ENCODE results near the gene PPP3CB. TPM values are rescaled to one million over a fixed set of nuclear protein-coding genes. Genes with fewer than 3 reads are reported as not detected.

Gene PPP3CB
- polyA plus RNA-seq, 1 donor from 2014 or later = 6.7 TPM

DNA sequence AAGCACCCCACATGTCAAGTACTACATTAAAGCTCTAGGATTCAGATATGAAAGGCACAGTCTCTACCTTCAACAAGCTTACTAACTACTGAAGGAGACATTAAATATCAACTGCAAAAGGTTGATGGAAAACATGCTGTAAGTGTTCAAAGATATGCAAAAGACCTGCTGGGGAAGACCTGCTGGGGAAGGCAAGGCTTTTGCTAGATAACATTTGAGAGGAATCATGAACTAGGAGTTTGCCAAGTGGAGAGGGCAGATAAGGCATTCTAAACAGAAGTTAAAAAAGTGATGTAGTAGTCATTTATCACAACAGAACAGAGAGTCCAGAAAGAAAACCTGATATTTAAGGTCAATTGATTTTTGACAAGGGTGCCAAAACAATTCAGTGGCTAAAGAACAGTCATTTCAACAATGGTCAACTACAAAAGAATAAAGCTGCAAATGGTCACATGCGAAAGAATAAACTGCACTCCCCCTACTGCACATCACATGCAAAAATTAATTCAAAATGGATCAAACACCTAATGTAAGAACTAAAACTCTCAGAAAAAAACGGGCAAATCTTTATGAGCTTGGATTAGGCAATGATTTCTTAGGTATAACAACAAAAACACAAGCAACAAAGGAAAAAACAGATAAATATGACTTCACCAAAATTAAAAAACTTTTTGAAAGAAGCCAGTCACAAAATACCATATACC lies 39.5 kb downstream of the PPP3CB start:
- Mint-ChIP-seq H3K27ac (peak overlapping the region in 1 of 3 donors; percentile 57), H3K4me3 (no peak overlapping the region), H3K4me1 (peaks cover 0 to 1% (median 0%) of the 10 kb centered on the region in 3 donors), H3K36me3 (peaks cover 2% of the 10 kb centered on the region), H3K9me3 (no peaks in the 10 kb centered on the region), H3K27me3 (no peaks in the 10 kb centered on the region)

DNA sequence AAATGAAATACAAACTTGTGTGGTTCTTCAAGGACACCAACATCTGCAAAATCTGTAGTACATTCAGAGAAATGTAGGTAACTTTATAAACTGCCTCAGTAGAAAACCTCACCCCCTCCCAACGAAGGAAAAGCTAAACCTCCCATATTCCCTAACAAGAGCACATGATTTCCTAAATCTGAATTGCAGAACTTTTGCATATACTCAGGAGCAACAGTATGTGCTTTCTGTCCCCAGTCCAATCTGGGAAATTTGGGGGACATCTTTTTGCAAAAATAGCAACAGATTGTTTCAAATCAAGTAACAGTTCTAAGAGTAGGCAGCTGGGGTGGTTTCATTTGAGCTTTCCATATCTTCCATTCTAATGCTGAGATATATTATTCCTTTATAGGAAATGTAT lies 46.7 kb downstream of the PPP3CB start:
- peaks cover 0 to 2% (median 0%) of the 10 kb centered on the region in 3 donors for H3K4me1 Mint-ChIP-seq
- H3K4me3 Mint-ChIP-seq = no peak overlapping the region
- no peak overlapping the region for H3K27ac Mint-ChIP-seq
- no peaks in the 10 kb centered on the region for H3K27me3 Mint-ChIP-seq
- H3K36me3 Mint-ChIP-seq = peaks cover 2% of the 10 kb centered on the region
- H3K9me3 Mint-ChIP-seq = no peaks in the 10 kb centered on the region

DNA sequence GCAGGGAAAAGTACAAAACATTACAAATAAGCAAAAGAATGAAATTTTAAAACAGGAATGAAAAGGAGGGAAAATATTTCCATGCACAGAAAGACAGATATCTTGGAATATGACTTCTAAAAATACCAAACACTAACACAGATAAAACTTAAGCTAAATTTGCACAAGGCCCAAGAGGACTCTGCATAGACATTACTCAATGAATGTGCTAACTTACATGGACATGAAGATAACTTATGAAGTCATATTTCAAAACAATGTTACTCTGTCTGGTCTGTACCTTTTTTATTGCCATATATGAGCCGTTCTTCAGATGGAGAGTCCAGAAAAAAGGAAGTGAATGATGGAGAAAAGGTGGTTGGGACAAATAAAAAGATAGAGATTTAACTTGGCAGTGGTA lies 47.4 kb downstream of the PPP3CB start:
- no peaks in the 10 kb centered on the region for H3K27me3 Mint-ChIP-seq
- peaks cover 4% of the 10 kb centered on the region for H3K36me3 Mint-ChIP-seq
- H3K4me1 Mint-ChIP-seq = peaks cover 0 to 4% (median 0%) of the 10 kb centered on the region in 3 donors
- H3K9me3 Mint-ChIP-seq = no peaks in the 10 kb centered on the region
- H3K27ac Mint-ChIP-seq = no peak overlapping the region
- H3K4me3 Mint-ChIP-seq = no peak overlapping the region

DNA sequence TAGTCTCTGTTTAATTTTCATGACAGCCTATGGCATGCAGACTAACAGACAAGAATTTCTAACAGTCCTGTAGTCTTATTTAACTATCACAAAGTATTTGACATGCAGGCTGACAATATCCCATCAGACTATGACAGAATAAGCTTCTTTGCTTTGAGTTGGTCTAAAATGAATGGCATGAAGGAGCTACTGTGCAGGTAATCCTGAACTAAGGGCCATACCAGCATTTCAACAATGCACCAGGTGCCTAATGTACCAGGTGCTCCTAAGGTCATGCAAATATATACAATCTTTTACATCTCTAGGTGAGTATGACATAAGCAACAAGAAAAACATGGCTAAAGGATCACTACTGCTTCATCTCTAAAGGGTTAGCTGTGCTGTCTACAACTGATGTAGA lies 48.9 kb downstream of the PPP3CB start:
- H3K27me3 Mint-ChIP-seq = no peaks in the 10 kb centered on the region
- peaks cover 0 to 4% (median 0%) of the 10 kb centered on the region in 3 donors for H3K4me1 Mint-ChIP-seq
- no peak overlapping the region for H3K27ac Mint-ChIP-seq
- no peak overlapping the region for H3K4me3 Mint-ChIP-seq
- H3K36me3 Mint-ChIP-seq = peaks cover 4% of the 10 kb centered on the region
- no peaks in the 10 kb centered on the region for H3K9me3 Mint-ChIP-seq

DNA sequence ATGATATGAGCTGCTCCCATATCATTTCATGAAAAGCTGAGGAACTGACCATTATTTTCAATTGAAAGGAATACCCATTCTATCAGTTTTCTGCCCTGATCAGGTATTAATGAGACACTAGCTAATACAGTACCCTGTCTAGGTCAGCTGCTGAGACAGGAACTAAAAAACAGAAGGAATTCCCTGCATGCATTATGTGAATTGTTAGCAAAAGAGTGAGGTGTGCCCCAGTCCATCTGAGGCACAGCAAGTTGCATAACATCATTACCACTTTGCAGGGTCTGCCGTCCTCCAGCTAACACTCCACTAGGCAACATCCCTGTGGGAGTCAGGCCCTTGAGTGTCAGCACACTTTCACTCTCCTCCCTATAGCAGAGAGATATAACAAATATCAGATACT lies 51.4 kb downstream of the PPP3CB start:
- H3K27me3 Mint-ChIP-seq = no peaks in the 10 kb centered on the region
- H3K27ac Mint-ChIP-seq = no peak overlapping the region
- H3K36me3 Mint-ChIP-seq = peaks cover 4% of the 10 kb centered on the region
- H3K4me1 Mint-ChIP-seq = peaks cover 0 to 2% (median 0%) of the 10 kb centered on the region in 3 donors
- H3K4me3 Mint-ChIP-seq = no peak overlapping the region
- H3K9me3 Mint-ChIP-seq = no peaks in the 10 kb centered on the region

DNA sequence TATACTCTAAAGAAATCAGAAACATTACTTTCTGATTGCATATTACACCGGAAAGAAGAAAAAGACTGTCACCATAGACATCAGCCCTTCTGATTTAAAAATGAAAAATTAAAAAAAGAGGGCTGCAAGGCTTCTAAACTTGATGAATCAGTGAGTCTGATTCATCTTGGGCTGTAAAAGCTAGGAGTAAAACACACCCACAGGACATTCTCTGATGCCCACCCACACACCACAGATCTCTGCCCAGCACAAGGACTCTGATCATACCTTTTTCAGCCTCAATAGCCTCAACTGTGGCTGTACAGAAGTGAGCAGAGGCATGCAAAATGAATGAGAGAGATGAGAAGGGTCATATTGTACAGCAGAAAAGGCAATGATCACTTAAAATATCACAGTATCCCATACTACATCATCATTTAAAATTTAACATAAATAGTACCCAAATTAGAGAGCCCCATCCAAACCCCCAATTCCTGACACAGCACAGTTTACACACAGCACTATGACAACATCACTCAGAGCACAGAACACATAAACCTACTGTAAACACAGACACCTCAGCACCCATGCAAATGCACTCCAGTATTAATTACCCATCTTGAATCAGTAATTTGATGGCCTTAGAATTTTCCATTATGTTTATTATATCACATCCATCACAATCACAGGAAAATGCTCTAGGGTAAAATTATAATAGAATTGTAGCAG lies 56.1 kb downstream of the PPP3CB start:
- Mint-ChIP-seq H3K27me3 (no peaks in the 10 kb centered on the region), H3K27ac (no peak overlapping the region), H3K4me1 (peaks cover 0 to 2% (median 0%) of the 10 kb centered on the region in 3 donors), H3K9me3 (no peaks in the 10 kb centered on the region), H3K4me3 (no peak overlapping the region), H3K36me3 (peaks cover 4% of the 10 kb centered on the region)

DNA sequence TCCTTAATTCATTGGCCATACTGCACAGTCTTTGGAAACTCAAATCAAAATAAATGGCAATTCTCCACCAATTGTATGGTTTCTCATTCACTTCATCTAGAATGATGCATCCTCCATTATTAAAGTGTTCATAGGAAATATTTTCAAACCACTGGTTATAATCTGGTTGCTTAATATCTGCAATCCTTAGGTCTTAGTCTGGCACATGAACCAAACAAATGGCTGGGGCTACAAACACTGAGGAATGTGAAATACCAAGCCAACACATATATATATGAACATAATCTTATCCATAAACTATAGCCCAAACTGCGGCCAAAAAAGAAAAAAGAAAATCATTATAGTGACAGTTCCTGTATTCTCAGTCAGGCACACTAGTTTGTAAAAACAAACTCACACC lies 56.8 kb downstream of the PPP3CB start:
- Mint-ChIP-seq H3K4me1 (peaks cover 0 to 2% (median 0%) of the 10 kb centered on the region in 3 donors), H3K36me3 (peaks cover 4% of the 10 kb centered on the region), H3K27ac (peak overlapping the region in 1 of 3 donors; percentile 50), H3K9me3 (no peaks in the 10 kb centered on the region), H3K27me3 (no peaks in the 10 kb centered on the region), H3K4me3 (no peak overlapping the region)

DNA sequence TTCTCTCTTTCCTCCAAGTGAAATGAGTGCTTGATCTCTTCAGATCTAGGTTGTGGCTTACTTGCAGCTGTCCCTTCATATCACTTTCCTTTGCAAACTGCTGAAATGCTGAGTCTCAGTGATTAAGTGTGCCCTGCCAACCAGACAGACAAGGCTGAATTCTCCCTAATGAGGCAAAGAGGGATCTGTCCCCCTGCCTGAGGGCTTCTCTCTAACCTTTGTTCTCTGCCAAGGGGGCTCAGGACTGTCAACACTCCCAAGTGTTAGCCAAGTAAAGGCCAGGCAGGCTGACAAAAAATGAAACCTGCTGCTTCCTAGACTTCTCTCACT lies 62.3 kb downstream of the PPP3CB start, which contains the start of gene MSS51:
Gene MSS51 (minus strand): TSS at position 24 of the 330 bp plus-strand sequence. CDS start 5,277 bp downstream, outside the sequence.
- H3K4me1 Mint-ChIP-seq = no peaks in the 10 kb centered on the region
- peak within 1 kb of the TSS in 1 of 3 donors; percentile 71 for H3K27ac Mint-ChIP-seq
- no peaks in the 10 kb centered on the region for H3K27me3 Mint-ChIP-seq
- peaks cover 4% of the 10 kb centered on the region for H3K36me3 Mint-ChIP-seq
- no peaks in the 10 kb centered on the region for H3K9me3 Mint-ChIP-seq
- no peak within 1 kb of the TSS for H3K4me3 Mint-ChIP-seq

DNA sequence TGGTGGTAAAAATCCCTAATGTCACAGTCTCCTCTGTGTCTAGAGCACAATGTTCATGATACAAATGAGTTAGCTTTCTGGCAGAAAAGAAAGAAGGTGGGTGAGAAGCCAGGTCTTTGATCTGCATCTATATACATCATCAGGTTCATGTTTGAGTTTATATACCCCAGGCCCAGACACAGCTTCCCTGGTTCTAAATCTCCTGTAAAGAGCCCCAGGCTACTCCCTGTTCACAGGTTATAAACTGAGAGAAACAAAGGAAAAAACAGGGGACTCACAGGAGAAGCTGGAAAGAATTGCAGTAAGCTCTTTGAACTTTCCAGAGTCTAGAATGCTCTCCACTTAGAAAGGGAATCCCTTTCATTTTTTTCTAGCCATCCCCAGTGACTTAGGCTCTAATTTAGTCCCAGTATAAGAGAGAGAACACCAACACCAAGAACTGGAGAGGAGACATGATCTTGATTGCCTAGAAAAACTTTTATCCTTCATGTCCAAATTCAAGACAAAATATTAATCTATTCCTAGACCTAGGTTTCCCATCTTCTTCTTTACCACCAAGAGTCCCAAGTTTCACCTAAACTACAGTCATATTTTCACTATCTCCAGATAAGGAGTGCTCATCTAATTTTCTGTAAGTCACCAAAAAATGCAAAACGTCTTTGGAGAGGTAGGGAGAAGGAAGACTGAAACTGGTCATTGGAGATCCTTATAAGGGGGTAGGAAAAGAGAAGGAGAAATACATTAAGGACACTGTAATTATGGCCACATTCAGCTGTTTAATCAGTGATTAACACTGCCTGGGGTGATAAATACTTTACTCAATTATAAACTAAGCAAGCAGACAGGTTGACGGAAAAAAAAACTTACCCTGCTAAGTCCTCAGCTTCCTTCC lies 62.9 kb downstream of the PPP3CB start:
- no peaks in the 10 kb centered on the region for H3K27me3 Mint-ChIP-seq
- H3K4me3 Mint-ChIP-seq = no peak overlapping the region
- peak overlapping the region in 1 of 3 donors; percentile 49 for H3K27ac Mint-ChIP-seq
- no peaks in the 10 kb centered on the region for H3K9me3 Mint-ChIP-seq
- H3K36me3 Mint-ChIP-seq = peaks cover 4% of the 10 kb centered on the region
- H3K4me1 Mint-ChIP-seq = peaks cover 0 to 1% (median 0%) of the 10 kb centered on the region in 3 donors

DNA sequence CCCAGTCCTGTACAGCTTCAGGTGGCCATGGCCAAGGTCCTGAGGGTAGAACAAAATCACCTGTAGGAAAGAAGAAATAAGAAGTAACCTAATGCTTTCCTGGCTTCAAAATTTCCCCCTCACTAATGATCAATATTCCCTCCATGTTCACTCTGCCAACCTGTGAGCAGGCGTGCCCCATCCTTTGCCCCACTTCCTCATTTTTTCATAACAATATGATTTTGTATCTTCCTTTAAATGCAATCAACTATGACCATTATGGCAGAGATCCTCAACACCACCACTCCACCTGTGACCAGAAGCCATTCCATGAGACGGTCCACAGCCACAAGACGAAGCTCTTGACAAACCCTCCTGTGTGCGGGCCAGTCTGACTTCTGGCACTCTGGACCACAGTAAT lies 69.5 kb downstream of the PPP3CB start:
- peaks cover 9 to 13% (median 11%) of the 10 kb centered on the region in 3 donors for H3K4me1 Mint-ChIP-seq
- H3K27me3 Mint-ChIP-seq = no peaks in the 10 kb centered on the region
- peak overlapping the region in 1 of 4 donors; percentile 75 for H3K4me3 Mint-ChIP-seq
- no peaks in the 10 kb centered on the region for H3K9me3 Mint-ChIP-seq
- H3K36me3 Mint-ChIP-seq = peaks cover 15% of the 10 kb centered on the region
- H3K27ac Mint-ChIP-seq = peak overlapping the region in 2 of 3 donors; percentile 7 to 15

DNA sequence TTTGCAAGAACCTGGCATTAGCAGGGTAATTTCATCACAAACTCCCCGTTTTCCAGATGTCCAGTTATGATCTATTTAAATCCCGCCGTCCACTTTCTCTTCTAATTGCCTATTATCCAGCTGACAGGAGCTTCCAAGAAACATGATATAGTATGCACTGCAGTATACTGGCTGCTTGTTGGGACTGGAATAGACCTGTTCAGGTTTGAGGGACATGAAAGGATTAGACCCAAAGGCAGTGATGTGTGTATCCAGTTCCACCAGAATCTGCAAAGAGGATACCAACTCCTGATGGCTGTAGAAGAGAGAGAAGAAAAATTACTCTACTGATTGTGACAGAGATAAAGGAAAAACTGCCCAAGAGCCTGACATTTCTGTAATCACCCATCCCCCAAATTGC lies 71.3 kb downstream of the PPP3CB start:
- Mint-ChIP-seq H3K9me3 (no peaks in the 10 kb centered on the region), H3K27ac (no peak overlapping the region), H3K4me3 (peak overlapping the region in 1 of 4 donors; percentile 49)

DNA sequence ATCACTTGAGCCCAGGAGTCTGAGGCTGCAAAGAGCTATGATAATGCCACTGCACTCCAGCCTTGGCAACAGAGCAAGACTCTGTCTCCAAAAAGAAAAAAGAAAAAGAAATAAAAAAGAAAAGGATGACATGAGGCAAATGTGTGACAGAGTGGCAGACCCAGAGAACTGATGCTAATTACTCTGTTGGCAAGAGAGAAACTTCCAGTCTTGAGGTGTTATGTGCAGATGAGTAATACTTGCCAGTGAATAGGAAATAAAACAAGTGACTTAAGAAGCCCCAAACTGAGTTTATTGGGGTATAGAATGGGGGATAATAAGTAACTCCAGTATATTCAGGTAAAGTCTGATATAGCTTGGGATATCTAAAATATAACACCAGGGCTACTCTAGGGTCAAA lies 72.5 kb downstream of the PPP3CB start:
- Mint-ChIP-seq H3K4me1 (peaks cover 9 to 15% (median 11%) of the 10 kb centered on the region in 3 donors), H3K36me3 (peaks cover 13% of the 10 kb centered on the region), H3K9me3 (no peaks in the 10 kb centered on the region), H3K27ac (no peak overlapping the region), H3K4me3 (no peak overlapping the region), H3K27me3 (no peaks in the 10 kb centered on the region)

More for the DNA sequence above, 71.3 kb downstream of the PPP3CB start:
- peaks cover 9 to 13% (median 11%) of the 10 kb centered on the region in 3 donors for H3K4me1 Mint-ChIP-seq
- H3K27me3 Mint-ChIP-seq = no peaks in the 10 kb centered on the region
- peaks cover 13% of the 10 kb centered on the region for H3K36me3 Mint-ChIP-seq

DNA sequence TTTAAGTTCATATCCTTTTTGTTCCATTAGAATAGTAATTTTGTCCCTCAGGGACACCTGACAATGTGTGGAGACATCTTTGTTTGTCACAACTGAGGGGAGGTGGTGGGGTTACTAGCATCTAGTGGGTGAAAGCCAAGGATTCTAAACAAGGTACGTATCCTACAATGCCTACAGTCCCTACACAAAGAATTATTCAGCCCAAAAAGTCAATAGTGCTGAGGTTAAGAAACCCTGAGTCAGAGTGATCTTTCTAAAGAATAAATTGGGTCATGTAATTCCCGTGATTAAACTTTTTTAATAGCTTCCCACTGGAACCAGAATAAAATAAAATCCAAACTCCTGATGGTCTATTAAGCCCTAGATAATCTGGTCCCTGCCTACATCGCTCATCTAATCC lies 79.3 kb downstream of the PPP3CB start:
- Mint-ChIP-seq H3K36me3 (no peaks in the 10 kb centered on the region), H3K9me3 (no peaks in the 10 kb centered on the region), H3K4me3 (peak overlapping the region in 2 of 4 donors; percentile 37 to 38), H3K4me1 (peaks cover 15 to 28% (median 21%) of the 10 kb centered on the region in 3 donors), H3K27ac (no peak overlapping the region), H3K27me3 (no peaks in the 10 kb centered on the region)

DNA sequence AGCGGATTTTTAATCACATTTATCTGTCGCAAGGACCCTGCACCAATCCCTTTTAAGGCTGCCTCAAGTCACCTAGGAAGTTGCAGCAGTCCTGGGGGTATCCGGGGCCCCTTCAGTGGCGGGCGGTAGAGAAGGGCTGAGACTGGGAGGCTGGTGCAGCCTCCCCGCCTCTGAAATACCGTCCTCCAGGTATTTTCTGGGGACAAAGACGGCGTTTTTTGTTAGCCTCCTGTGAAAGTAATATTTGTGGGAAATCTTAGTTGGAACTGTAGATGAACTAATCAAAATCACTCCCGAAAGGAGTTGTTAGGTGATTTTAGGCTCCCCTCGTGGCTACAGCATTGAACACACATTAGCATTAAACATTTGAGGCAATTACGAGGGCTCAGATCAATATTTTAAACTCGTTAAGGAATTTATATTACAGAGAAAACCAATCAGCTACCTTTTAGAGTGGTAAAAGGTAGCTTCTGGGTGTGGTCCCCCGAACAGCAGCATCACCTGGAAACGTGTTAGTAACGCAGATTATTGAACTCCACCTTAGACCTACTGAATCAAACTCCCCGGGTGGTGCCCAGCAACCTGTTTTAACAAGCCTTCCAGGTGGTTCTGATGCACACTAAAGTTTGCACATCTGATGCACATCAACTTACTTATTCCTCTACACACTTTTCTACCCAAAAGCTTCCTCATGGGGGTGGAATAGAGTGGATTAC lies 81.4 kb downstream of the PPP3CB start:
- Mint-ChIP-seq H3K27ac (peak overlapping the region; percentile 81 to 92 (median 83)), H3K4me3 (peak overlapping the region; percentile 92 to 98 (median 96)), H3K4me1 (peaks cover 31 to 42% (median 33%) of the 10 kb centered on the region in 3 donors), H3K27me3 (no peaks in the 10 kb centered on the region), H3K9me3 (no peaks in the 10 kb centered on the region), H3K36me3 (peaks cover 3% of the 10 kb centered on the region)
